HUES64 (cell line): Measurements from ENCODE around the gene CTU2.

ENCODE experiments used
- H3K27ac ChIP-seq: 2 replicates; pipeline ENCODE4 v1.7.0; 2013; ENCODE audit warnings: low read depth, low read length, inconsistent platforms
- H3K27me3 ChIP-seq: 2 replicates; pipeline ENCODE4 v1.6.1; 2013; ENCODE audit warnings: mild to moderate bottlenecking, low read length; ENCODE audit not compliant: insufficient read depth
- H3K36me3 ChIP-seq: 2 replicates; pipeline ENCODE4 v1.6.1; 2013; ENCODE audit warnings: mild to moderate bottlenecking, low read length; ENCODE audit not compliant: insufficient read depth
- H3K4me1 ChIP-seq: 2 replicates; pipeline ENCODE4 v1.6.1; 2013; ENCODE audit warnings: mild to moderate bottlenecking, low read length, moderate library complexity; ENCODE audit not compliant: insufficient read depth
- H3K4me3 ChIP-seq: 2 replicates; pipeline ENCODE4 v1.5.1; 2013; ENCODE audit warnings: mild to moderate bottlenecking, low read length, moderate library complexity
- H3K9ac ChIP-seq: 2 replicates; pipeline ENCODE4 v1.6.1; 2013; ENCODE audit warnings: mild to moderate bottlenecking, low read depth, low read length
- H3K9me3 ChIP-seq: 2 replicates; pipeline ENCODE4 v1.6.1; 2013; ENCODE audit warnings: low read depth, low read length; ENCODE audit not compliant: insufficient read depth
- WGBS: fragments of 150-250, 120-280 bp; methylation state at CpG from one replicate; pipeline ENCODE4 v1.1.7; 2013; ENCODE audit warnings: missing lambda C conversion rate; 5-methylcytosine and 5-hydroxymethylcytosine counted together

Gene CTU2

DNA sequence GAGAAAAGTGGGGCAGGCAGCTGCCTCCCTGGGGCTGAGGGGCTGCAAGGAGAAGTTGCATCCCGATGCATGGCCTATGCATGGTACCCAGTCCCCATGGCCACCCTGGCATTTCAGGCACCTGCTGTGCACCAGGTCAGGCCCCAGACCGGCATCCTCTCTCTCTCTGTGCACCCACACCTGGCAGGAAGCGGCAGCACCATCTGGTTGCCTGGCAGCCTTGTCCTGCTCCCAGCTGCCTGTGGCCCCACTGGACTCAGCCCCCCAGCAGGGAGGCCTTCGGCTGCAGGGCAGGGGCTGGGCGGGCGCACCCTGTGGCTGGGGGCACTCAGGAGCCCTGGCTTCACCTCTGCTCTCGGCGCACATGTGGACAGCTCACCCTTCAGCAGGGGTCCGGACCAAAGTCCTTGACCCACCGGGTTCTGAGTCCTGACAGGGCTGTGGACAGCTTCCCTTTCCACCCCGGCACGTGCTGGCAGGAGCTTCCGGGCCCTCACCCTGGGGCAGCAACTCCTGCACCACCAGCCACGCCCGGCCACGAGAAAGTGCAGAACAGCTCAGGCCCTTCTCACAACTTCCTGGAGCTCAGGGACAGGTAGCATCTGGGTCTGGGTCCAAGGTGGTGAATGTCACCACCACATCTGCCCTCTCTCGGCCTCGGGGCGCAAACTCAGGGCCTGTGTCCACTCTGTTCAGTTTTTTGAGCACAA, 36.7 kb downstream of the CTU2 start:
- Histone ChIP-seq H3K27me3 (no peaks in the 10 kb centered on the region), H3K27ac (no peak overlapping the region), H3K4me3 (no peak overlapping the region), H3K36me3 (0 out of 2 replicates have a peak, but pooled peaks cover 9% of the 10 kb centered on the region), H3K9ac (no peak overlapping the region), H3K4me1 (0 out of 2 replicates have a peak, but pooled peaks cover 4% of the 10 kb centered on the region), H3K9me3 (no peaks in the 10 kb centered on the region)
- WGBS = 84% methylated on average over 19 of the region's 19 CpGs

DNA sequence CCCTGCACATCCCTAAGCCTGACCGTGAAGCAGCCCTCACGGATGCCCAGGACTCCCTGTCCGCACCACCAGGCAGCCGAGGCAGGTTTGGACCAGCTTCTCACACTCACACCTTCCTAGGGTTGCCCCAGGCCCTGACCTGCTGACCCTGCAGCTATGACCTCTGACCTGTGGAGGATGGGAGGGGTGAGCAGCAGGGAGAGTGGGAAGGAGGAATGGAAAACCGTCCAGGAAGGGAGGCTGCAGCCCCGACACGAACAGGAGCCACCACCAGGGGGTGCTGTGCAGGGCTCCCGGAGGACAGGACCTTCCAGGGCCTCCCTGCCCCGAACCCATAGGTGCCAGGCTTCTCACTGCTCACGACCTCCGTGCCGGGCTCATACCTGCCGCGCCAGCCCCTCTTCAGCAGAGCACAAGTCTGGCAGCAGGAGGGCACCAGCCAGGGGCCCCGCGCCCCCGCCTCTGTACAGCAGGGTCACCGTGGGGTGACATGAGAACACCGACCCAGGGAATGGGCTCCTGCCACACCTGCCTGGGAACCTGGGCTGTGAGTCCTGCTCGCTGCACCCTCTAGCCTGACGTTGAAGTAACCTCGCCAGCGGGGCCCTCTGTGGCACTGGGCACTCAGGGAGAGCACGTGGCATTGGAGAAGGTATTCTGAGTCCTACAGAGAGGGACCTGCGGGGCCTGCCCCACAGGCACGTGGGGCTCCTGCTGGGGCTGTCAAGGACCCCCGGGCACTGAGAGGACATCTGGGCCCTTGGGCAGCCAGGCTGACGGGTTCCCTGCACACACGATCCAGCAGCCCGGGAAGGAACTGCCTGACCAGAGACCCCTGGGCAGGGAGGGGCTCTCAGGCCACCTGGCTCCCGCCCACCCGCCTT, 37.6 kb downstream of the CTU2 start:
- WGBS = 69% methylated on average over 32 of the region's 32 CpGs
- no peak overlapping the region for H3K9ac ChIP-seq
- 0 out of 2 replicates have a peak, but pooled peaks cover 9% of the 10 kb centered on the region for H3K36me3 ChIP-seq

DNA sequence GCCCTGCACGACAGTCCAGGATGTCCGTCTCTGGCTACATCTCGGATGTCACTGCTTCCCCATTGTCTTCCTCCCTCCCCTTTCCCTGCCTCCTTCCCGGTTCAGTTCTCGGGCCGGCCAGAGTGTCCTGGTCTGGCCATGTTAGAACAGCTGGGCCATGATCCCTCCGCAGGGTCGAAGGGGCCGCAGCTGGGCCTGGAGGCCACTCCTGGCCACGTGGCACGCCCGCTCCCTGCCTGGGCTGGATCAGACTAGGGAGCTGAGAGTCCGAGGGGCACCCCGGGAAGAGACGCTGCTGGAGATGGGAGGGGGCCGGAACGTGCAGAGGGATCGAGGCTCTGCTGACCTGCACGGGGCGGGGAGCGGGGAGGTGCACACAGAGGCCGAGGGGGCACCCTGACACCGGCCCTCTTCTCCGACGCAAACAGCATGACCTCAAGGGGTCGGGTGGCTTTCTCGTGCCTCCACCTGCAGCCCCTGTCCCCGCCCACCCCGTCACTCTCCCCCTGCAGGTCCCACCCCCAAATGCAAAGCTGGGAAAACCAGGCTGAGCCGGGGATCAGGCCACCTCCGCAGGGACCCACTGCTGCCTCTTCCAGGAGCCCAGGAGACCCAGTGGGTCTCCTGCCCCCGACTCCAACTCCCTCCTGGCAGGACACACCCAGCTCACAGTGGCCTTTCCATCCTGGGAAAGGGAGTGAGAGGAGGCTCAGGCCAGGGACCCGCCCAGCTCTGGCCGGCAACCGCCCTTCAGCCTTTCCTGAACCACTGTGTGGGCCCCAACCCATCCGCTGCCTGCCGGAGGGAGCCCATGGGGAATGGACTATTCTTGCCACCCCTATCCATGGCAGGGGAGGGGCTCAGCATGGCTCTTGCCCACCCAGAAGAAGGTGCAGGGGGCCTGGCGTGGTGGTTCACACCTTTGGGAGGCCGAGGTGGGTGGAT, 38.5 kb downstream of the CTU2 start:
- H3K27ac ChIP-seq = no peak overlapping the region
- 75% methylated on average over 37 of the region's 39 CpGs for WGBS
- H3K36me3 ChIP-seq = 0 out of 2 replicates have a peak, but pooled peaks cover 9% of the 10 kb centered on the region
- H3K4me1 ChIP-seq = 0 out of 2 replicates have a peak, but pooled peaks cover 4% of the 10 kb centered on the region
- no peak overlapping the region for H3K9ac ChIP-seq
- H3K27me3 ChIP-seq = no peaks in the 10 kb centered on the region
- H3K4me3 ChIP-seq = no peak overlapping the region
- no peaks in the 10 kb centered on the region for H3K9me3 ChIP-seq

More for the DNA sequence above, 37.6 kb downstream of the CTU2 start:
- no peak overlapping the region for H3K4me3 ChIP-seq
- H3K9me3 ChIP-seq = no peaks in the 10 kb centered on the region
- no peaks in the 10 kb centered on the region for H3K27me3 ChIP-seq
- H3K27ac ChIP-seq = no peak overlapping the region
- 0 out of 2 replicates have a peak, but pooled peaks cover 4% of the 10 kb centered on the region for H3K4me1 ChIP-seq

DNA sequence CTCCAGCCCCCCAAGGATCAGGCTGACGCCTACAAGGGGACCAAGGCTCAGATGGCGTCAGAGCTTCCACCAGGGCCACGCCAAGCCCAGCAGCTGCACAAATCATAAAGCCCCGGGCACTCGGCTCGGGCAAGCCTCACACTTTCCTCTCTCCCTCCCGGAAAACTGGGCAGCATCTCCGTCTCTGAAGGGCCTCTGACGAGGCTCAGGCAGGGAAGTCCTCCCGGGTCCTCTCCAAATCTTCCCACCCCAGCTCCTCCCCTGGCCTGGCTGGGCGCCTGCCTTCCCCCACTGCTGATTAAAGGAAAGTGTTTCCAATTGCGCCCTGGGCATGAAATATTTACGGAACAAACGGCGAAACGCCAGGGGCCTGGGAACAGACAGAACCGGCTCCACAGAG, 40.2 kb downstream of the CTU2 start:
- H3K9ac ChIP-seq = no peak overlapping the region
- H3K36me3 ChIP-seq = no peaks in the 10 kb centered on the region
- H3K4me3 ChIP-seq = no peak overlapping the region
- no peaks in the 10 kb centered on the region for H3K9me3 ChIP-seq
- H3K4me1 ChIP-seq = 0 out of 2 replicates have a peak, but pooled peaks cover 4% of the 10 kb centered on the region
- WGBS = 74% methylated on average over 17 of the region's 17 CpGs
- H3K27ac ChIP-seq = no peak overlapping the region
- no peaks in the 10 kb centered on the region for H3K27me3 ChIP-seq

DNA sequence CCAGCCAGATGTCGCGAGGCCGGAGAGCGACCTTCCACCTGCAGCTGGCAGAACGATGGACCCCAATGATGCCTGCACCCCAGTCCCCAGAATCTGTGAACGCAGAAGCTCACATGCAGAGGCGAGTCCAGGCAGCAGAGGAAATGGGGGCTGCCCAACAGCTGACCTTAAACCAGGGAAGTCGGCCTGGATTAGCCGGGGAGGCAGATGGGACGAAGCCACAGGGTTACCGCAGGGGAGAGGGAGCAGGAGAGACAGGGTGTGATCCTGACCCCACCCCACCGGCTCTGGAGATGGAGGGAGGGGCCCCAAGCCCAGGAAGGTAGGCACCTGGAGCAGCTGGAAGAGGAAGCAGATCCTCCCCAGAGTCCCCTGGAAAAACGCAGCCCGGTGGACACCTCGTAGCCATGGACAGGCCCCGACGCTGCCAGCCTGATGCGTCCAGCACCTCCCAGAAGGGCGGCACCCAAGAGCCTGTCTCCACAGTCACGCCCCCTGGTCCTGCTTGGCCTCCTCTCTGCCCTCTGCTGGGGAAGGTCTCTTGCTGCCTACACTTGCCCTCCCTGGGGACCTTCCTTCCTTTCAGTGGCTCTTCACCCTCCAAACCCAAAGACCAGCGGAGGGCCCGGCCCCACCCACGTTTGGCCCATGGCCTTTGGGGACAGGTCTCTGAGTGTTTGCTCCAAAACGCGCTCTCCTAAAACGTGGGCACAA, 41.4 kb downstream of the CTU2 start:
- no peak overlapping the region for H3K27ac ChIP-seq
- no peak overlapping the region for H3K9ac ChIP-seq
- no peaks in the 10 kb centered on the region for H3K9me3 ChIP-seq
- 0 out of 2 replicates have a peak, but pooled peaks cover 4% of the 10 kb centered on the region for H3K4me1 ChIP-seq
- H3K4me3 ChIP-seq = no peak overlapping the region
- H3K27me3 ChIP-seq = no peaks in the 10 kb centered on the region
- 94% methylated on average over 26 of the region's 26 CpGs for WGBS
- no peaks in the 10 kb centered on the region for H3K36me3 ChIP-seq

DNA sequence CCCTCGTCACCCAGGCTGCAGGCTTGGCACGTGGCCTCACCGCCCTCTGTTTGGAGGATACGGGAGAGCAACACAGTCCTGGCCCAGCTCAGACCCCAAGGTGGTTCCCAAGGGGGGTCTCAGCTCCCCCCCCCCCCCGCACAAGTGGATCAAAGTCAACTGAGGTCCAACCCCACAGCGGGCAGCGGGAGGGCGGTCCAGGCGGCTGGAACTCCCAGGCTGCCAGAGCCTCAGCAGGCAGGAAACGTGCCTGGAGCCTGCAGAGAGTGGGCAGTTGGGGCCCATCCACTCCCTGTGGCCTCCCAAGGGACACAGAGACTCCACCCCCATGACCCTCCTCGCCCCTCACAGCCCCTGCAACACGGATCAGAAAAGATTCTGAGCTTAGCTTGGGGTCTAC, 42.1 kb downstream of the CTU2 start:
- Histone ChIP-seq H3K36me3 (no peaks in the 10 kb centered on the region), H3K4me3 (no peak overlapping the region), H3K27ac (no peak overlapping the region), H3K9ac (no peak overlapping the region), H3K9me3 (no peaks in the 10 kb centered on the region), H3K27me3 (no peaks in the 10 kb centered on the region), H3K4me1 (0 out of 2 replicates have a peak, but pooled peaks cover 4% of the 10 kb centered on the region)
- WGBS = 86% methylated on average over 12 of the region's 12 CpGs

DNA sequence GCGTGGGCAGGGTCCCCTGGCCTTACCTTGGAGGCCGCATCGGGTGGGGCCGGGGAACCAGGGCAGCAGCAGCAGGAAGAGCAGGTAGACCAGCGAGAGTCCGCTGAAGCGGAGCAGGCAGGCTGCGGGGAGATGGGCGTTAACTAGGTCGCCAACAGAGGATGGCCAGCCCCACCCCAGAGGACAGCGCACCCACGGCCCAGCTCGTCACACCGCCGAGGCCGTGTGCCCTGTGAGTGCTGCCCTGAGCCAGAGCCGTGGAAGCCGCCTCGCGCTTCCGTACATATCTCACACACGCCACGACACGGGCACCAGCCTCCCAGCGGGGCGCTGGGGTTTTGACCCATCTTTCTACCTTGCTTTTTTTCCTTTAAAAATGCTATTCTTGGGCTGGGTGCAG, 43.1 kb downstream of the CTU2 start:
- H3K27me3 ChIP-seq = no peaks in the 10 kb centered on the region
- 0 out of 2 replicates have a peak, but pooled peaks cover 4% of the 10 kb centered on the region for H3K4me1 ChIP-seq
- no peak overlapping the region for H3K4me3 ChIP-seq
- no peak overlapping the region for H3K27ac ChIP-seq
- WGBS = 96% methylated on average over 26 of the region's 26 CpGs
- H3K9me3 ChIP-seq = no peaks in the 10 kb centered on the region
- no peaks in the 10 kb centered on the region for H3K36me3 ChIP-seq
- H3K9ac ChIP-seq = no peak overlapping the region

DNA sequence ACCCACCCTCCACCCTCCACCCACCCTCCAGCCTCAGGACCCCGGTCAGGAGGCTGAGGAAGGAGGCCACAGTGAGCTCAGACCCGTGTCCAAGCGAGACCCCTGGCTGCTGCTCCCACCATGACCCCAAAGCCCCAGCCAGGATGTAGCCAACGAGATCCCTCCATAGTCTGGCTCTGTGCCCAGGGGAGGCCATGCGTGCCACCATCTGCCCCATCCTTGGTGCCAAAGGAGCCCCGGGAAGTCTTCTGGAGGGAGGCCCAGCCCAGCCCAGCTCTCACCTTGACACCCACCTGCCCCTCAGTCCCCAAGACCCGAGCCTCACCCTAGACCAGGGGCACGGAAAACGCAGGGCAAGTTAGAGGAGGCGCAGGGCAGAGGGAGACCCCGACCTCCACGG, 44.6 kb downstream of the CTU2 start:
- Histone ChIP-seq H3K9me3 (no peaks in the 10 kb centered on the region), H3K27me3 (no peaks in the 10 kb centered on the region), H3K4me1 (peaks cover 6% of the 10 kb centered on the region; the same call in 1 of the 2 replicates), H3K36me3 (no peaks in the 10 kb centered on the region), H3K9ac (no peak overlapping the region), H3K4me3 (no peak overlapping the region), H3K27ac (no peak overlapping the region)
- 91% methylated on average over 12 of the region's 12 CpGs for WGBS

DNA sequence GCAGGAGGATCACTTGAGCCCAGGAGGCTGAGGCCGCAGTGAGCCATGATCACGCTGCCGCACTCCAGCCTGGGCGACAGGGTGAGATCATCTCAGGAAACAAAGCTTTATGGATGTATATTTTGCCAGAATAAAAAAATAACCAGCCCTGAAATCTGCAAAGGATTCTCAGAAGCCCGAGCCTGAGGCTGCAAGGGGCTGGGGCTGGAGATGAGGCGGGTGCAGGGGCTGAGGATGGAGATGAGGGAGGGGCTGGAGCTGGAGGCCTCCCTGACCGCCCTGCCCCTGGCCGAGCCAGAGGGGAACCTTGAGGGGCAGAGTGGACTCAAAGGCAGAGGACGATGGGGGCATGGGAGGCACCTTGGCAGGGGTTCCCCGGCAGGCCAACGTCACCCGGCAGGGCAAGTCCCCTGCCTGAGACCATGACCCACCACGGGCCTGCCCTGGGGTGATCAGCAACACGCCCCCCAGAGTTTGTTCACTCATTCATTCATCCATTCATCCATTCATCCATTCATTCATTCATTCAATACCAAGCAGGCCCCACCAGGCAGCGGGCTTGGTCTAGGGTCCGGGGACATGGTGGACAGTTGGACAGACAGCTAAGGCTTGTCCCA, 46.2 kb downstream of the CTU2 start:
- 91% methylated on average over 16 of the region's 16 CpGs for WGBS

DNA sequence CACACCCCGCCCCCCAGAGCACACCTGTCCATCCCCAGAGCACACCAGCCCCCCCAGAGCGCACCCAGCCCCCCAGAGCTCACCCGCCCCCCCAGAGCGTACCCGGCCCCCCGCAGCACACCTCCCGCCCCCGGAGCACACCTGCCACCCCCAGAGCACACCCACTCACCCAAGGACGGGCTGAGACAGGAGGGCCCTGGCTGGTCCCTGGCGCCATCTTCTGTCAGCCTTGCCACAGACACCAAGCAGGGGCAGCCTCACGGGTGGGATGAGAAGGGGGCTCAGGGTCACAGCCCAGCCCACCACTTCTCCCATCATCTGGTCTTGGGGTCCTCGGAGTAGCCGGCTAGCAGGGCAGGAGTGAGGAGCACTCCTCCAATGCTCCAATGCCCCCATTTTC, 46.9 kb downstream of the CTU2 start:
- peaks cover 6% of the 10 kb centered on the region; the same call in 1 of the 2 replicates for H3K4me1 ChIP-seq
- no peak overlapping the region for H3K27ac ChIP-seq
- H3K36me3 ChIP-seq = no peaks in the 10 kb centered on the region
- 67% methylated on average over 8 of the region's 13 CpGs for WGBS
- H3K9me3 ChIP-seq = no peaks in the 10 kb centered on the region
- H3K9ac ChIP-seq = no peak overlapping the region
- no peaks in the 10 kb centered on the region for H3K27me3 ChIP-seq
- no peak overlapping the region for H3K4me3 ChIP-seq

More for the DNA sequence above, 46.2 kb downstream of the CTU2 start:
- Histone ChIP-seq H3K27ac (no peak overlapping the region), H3K27me3 (no peaks in the 10 kb centered on the region), H3K36me3 (no peaks in the 10 kb centered on the region), H3K4me3 (no peak overlapping the region), H3K9me3 (no peaks in the 10 kb centered on the region), H3K9ac (no peak overlapping the region), H3K4me1 (peaks cover 6% of the 10 kb centered on the region; the same call in 1 of the 2 replicates)
